Endothelial cell of umbilical vein (primary cell): ENCODE data around the gene ACSS2. TPM values are rescaled to one million over a fixed set of nuclear protein-coding genes. Genes with fewer than 3 reads are reported as not detected.

Experiments
- BruUV-seq: library from RNA; stranded (reverse); fragments of 400-500 nt; replicated peaks from 2 replicates; lab custom pipeline; 2021; lab: Mats Ljungman, UMichigan
- CTCF ChIA-PET: fragments of 300-600, 350-600 bp; sonication (Branson Sonifier 250); formaldehyde crosslinking; loops from one replicate; lab custom pipeline; 2021; ENCODE audit warnings: antibody characterized with exemption, inconsistent platforms; lab: Charles Lee
- POLR2A ChIA-PET: fragments of 300-600, 350-600 bp; sonication (Branson Sonifier 250); formaldehyde crosslinking; loops from one replicate; lab custom pipeline; 2021; ENCODE audit warnings: antibody characterized with exemption, inconsistent platforms; lab: Charles Lee
- DNase-seq: peaks from one replicate; pipeline ENCODE4 v3.0.0-alpha.2; 2011; ENCODE audit warnings: low read depth, low spot score
- FAIRE-seq: peaks from 2 replicates; lab custom pipeline; 2011; peaks lifted over from hg19 to GRCh38; lab: Jason Lieb, UNC
- H2AFZ ChIP-seq: 2 replicates; pipeline ENCODE4 v1.6.0; 2012; ENCODE audit warnings: low read depth, low read length, control low read depth, inconsistent platforms
- H3K27ac ChIP-seq: 2 replicates; pipeline ENCODE4 v1.5.1; 2011; ENCODE audit warnings: low read depth, mild to moderate bottlenecking, control low read depth, low read length, moderate library complexity; ENCODE audit not compliant: insufficient read depth
- H3K27me3 ChIP-seq, 2 experiments: 2 replicates each; pipeline versions ENCODE4 v1.6.0 to v1.6.1; 2011; ENCODE audit warnings: low read length in 2 of 2, mixed read lengths in 1 of 2; ENCODE audit not compliant: control insufficient read depth in 2 of 2, insufficient read depth in 2 of 2
- H3K36me3 ChIP-seq, 2 experiments: 2 replicates in 1 of 2; 3 replicates in 1 of 2; pipeline ENCODE4 v1.5.1; 2011; ENCODE audit warnings: low read length in 2 of 2, mild to moderate bottlenecking in 1 of 2, moderate library complexity in 1 of 2; ENCODE audit not compliant: control insufficient read depth in 2 of 2, insufficient read depth in 2 of 2; ENCODE audit errors: extremely low read depth in 1 of 2
- H3K4me1 ChIP-seq: 3 replicates; pipeline ENCODE4 v1.5.1; 2011; ENCODE audit warnings: mild to moderate bottlenecking, low read length; ENCODE audit not compliant: control insufficient read depth, insufficient read depth; ENCODE audit errors: extremely low read depth
- H3K4me2 ChIP-seq: 2 replicates; pipeline ENCODE4 v1.6.1; 2011; ENCODE audit warnings: low read length, control low read depth, mixed read lengths; ENCODE audit not compliant: insufficient read depth
- H3K4me3 ChIP-seq, 3 experiments: fragments of 200-600 bp in 1 of 3; sonication (generic), shearing (Covaris generic) in 1 of 3; replicated peaks in 1 of 3; 2 replicates each; pipeline ENCODE4 v1.5.1; 2011 to 2016; ENCODE audit warnings: control low read depth in 3 of 3, low read length in 3 of 3, mild to moderate bottlenecking in 2 of 3, inconsistent platforms in 1 of 3, low read depth in 1 of 3, moderate library complexity in 1 of 3; ENCODE audit not compliant: insufficient read depth in 1 of 3
- H3K79me2 ChIP-seq: 2 replicates; pipeline ENCODE4 v1.6.0; 2012; ENCODE audit warnings: low read length, inconsistent platforms; ENCODE audit not compliant: control insufficient read depth, insufficient read depth
- H3K9ac ChIP-seq: replicated peaks from 2 replicates; pipeline ENCODE3; 2011; ENCODE audit warnings: low read length, control low read depth; ENCODE audit not compliant: insufficient read depth; ENCODE audit errors: extremely low read depth
- H3K9me1 ChIP-seq: replicated peaks from 3 replicates; pipeline ENCODE4 v1.6.0; 2011; ENCODE audit warnings: mild to moderate bottlenecking, low read length; ENCODE audit not compliant: control insufficient read depth, insufficient read depth; ENCODE audit errors: extremely low read depth
- H3K9me3 ChIP-seq: replicated peaks from 2 replicates; pipeline ENCODE4 v1.5.1; 2012; ENCODE audit warnings: low read length, inconsistent platforms; ENCODE audit not compliant: control insufficient read depth, insufficient read depth
- H4K20me1 ChIP-seq: replicated peaks from 2 replicates; pipeline ENCODE3; 2011; ENCODE audit warnings: mild to moderate bottlenecking, low read length; ENCODE audit not compliant: control insufficient read depth, insufficient read depth; ENCODE audit errors: extremely low read depth
- EZH2 ChIP-seq: IDR thresholded peaks from 2 replicates; pipeline ENCODE4 v1.6.1; 2012; ENCODE audit warnings: borderline replicate concordance, low read depth, mild to moderate bottlenecking, moderate library complexity, low read length, inconsistent platforms; ENCODE audit not compliant: severe bottlenecking
- FOS ChIP-seq: IDR thresholded peaks from 2 replicates; pipeline ENCODE4 v1.6.1; 2011; ENCODE audit warnings: mild to moderate bottlenecking, low read length, moderate library complexity, borderline replicate concordance; ENCODE audit not compliant: insufficient read depth
- GATA2 ChIP-seq: IDR thresholded peaks from 2 replicates; pipeline ENCODE4 v1.7.0; 2011; ENCODE audit warnings: low read depth, mild to moderate bottlenecking, moderate library complexity, mixed read lengths, low read length; ENCODE audit not compliant: insufficient read length, insufficient read depth
- JUN ChIP-seq: IDR thresholded peaks from 2 replicates; pipeline ENCODE4 v1.6.1; 2011; ENCODE audit warnings: borderline replicate concordance, low read depth; ENCODE audit not compliant: insufficient read length, insufficient read depth
- MYC ChIP-seq: IDR thresholded peaks from one replicate; pipeline ENCODE4 v1.6.1; 2011; ENCODE audit warnings: mild to moderate bottlenecking, low read depth, low read length
- POLR2A ChIP-seq: IDR thresholded peaks from 2 replicates; pipeline ENCODE4 v1.6.1; 2012; ENCODE audit warnings: low read depth, mild to moderate bottlenecking, control low read depth, low read length
- POLR2AphosphoS5 ChIP-seq: IDR thresholded peaks from 2 replicates; pipeline ENCODE4 v1.6.1; 2012; ENCODE audit warnings: low read depth, mild to moderate bottlenecking, control low read depth, low read length, moderate library complexity; ENCODE audit not compliant: insufficient read depth
- dilution Hi-C: fragments of 300-500 bp; cut with MboI; formaldehyde crosslinking; loops from one replicate; pipeline ENCODE4 v1.15.0; 2019; ENCODE audit warnings: low sequenced_read_pairs; ENCODE audit not compliant: extremely low pct_ligation_motif_present
- intact Hi-C: fragments of 100-400 bp; cut with micrococcal nuclease; formaldehyde crosslinking; loops from one replicate; pipeline ENCODE4 v1.10.0; 2022
- polyA plus RNA-seq, 4 experiments: library from polyadenylated mRNA; depleted of rRNA in 3 of 4; stranded (reverse) in 3 of 4; unstranded in 1 of 4; fragments of >200 nt; gene quantifications; 2 replicates each; pipeline versions ENCODE4 v1.2.1 to v1.2.3, GENCODE V29; 2011 to 2012; ENCODE audit warnings: missing spikeins in 1 of 4
- total RNA-seq: library from RNA; stranded (reverse); gene quantifications from 2 replicates; pipeline ENCODE4 v1.2.3, GENCODE V29; 2021
- TF ChIP-seq, protein P1 (sequence below), 2 donors: IDR thresholded peaks; 1 replicate in 1 of 2; 2 replicates in 1 of 2; pipeline ENCODE4 v1.5.1; 2011; ENCODE audit warnings: low read length in 2 of 2, mild to moderate bottlenecking in 2 of 2, moderate library complexity in 2 of 2, control low read depth in 1 of 2, inconsistent platforms in 1 of 2, low read depth in 1 of 2; ENCODE audit not compliant: insufficient read depth in 1 of 2; ENCODE audit errors: extremely low read depth in 1 of 2
- TF ChIP-seq, protein P2 (sequence below): IDR thresholded peaks from 2 replicates; pipeline ENCODE4 v1.6.1; 2011; ENCODE audit not compliant: insufficient read depth, insufficient read length

The ACSS2 gene
- total and polyA plus RNA-seq, 2 donors (not counting 3 experiments of a cell fraction or from before 2014, with no cell fraction given): 40.7 to 42.3 TPM

DNA sequence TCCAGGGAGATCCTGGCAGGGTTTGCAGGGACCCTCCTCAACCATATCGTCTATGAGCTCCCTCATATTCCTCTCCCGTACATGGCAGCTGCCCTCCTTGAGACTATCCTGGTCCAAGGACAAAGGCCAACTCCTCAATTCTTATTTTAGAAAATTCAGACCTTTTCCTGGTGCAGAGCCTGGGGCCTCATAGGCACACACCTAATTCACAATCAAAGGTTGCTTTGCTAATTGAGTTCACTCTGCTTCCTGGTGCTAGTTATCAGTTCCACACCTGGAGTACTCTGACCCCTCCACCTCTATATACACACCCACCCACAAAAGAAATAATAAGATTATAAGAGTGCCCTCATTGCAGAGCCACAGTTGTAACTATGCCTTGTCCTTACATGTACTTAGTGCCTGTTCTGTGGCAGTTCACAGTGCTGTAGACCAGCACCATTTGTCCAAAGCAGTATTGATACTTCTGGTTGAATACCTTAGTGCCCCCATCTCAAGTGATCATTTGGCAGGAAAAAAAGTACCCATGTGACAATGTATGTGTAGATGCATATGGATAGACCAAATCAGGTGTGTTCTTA is 40.5 kb downstream of the ACSS2 start:
- no TSS peak for BruUV-seq
- Histone ChIP-seq H3K9ac (no peak overlapping the region), H3K9me1 (no peaks in the 10 kb centered on the region), H3K4me1 (no peaks in the 10 kb centered on the region), H4K20me1 (no peaks in the 10 kb centered on the region), H2AFZ (no peak overlapping the region), H3K27me3 (no peaks in the 10 kb centered on the region), H3K4me2 (no peak overlapping the region), H3K4me3 (no peak overlapping the region), H3K79me2 (no peaks in the 10 kb centered on the region), H3K9me3 (no peaks in the 10 kb centered on the region), H3K27ac (no peak overlapping the region), H3K36me3 (peaks cover 0 to 8% of the 10 kb centered on the region in 2 experiments)
- DNase-seq (no peak), FAIRE-seq (no peak)
- TF ChIP-seq POLR2AphosphoS5 (no peak), MYC (no peak), FOS (no peak), POLR2A (no peak), EZH2 (no peak), JUN (no peak), GATA2 (no peak)
- TF ChIP-seq, protein P1, sequence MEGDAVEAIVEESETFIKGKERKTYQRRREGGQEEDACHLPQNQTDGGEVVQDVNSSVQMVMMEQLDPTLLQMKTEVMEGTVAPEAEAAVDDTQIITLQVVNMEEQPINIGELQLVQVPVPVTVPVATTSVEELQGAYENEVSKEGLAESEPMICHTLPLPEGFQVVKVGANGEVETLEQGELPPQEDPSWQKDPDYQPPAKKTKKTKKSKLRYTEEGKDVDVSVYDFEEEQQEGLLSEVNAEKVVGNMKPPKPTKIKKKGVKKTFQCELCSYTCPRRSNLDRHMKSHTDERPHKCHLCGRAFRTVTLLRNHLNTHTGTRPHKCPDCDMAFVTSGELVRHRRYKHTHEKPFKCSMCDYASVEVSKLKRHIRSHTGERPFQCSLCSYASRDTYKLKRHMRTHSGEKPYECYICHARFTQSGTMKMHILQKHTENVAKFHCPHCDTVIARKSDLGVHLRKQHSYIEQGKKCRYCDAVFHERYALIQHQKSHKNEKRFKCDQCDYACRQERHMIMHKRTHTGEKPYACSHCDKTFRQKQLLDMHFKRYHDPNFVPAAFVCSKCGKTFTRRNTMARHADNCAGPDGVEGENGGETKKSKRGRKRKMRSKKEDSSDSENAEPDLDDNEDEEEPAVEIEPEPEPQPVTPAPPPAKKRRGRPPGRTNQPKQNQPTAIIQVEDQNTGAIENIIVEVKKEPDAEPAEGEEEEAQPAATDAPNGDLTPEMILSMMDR (IDR thresholded peaks at IDR 0.05; ENCODE audit: extremely low read depth in 1 of 2, insufficient read depth in 1 of 2, low read depth in 1 of 2, low read length in 2 of 2): no peak
- TF ChIP-seq, protein P2, sequence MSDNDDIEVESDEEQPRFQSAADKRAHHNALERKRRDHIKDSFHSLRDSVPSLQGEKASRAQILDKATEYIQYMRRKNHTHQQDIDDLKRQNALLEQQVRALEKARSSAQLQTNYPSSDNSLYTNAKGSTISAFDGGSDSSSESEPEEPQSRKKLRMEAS: no peak
- ChIA-PET POLR2A (no interaction called here), CTCF (interaction anchor here (1.1 to 1.9 kb wide), 4 partner anchors 9 to 43 kb away, joined by 4 to 5 read pairs (median 5); no protein-coding TSS in a partner anchor)
- dilution Hi-C loops (no loop called here), intact Hi-C loops (no loop called here)
